Neural progenitor cell (in vitro differentiated cells): Measurements from ENCODE around the gene S100A14. TPM values are rescaled to one million over a fixed set of nuclear protein-coding genes. Genes with fewer than 3 reads are reported as not detected.

ENCODE experiments used
- DNase-seq: peaks from one replicate; pipeline ENCODE4 v3.0.0-alpha.2; 2016; ENCODE audit warnings: low spot score
- H2AFZ ChIP-seq: fragments of 200-600 bp; sonication (generic); replicated peaks from 2 replicates; pipeline ENCODE4 v1.6.1; 2016; ENCODE audit warnings: antibody characterized with exemption
- H3F3A ChIP-seq: fragments of 200-600 bp; sonication (generic); 2 replicates; pipeline ENCODE4 v1.6.1; 2016; ENCODE audit warnings: antibody characterized with exemption, low read depth
- H3K27ac ChIP-seq: fragments of 200-600 bp; sonication (generic); 2 replicates; pipeline ENCODE4 v1.5.1; 2016; ENCODE audit warnings: mild to moderate bottlenecking
- H3K27me3 ChIP-seq: fragments of 200-600 bp; sonication (generic); 2 replicates; pipeline ENCODE4 v1.6.1; 2016; ENCODE audit warnings: mild to moderate bottlenecking, moderate library complexity
- H3K36me3 ChIP-seq: fragments of 200-600 bp; sonication (generic); 2 replicates; pipeline ENCODE4 v1.5.1; 2016
- H3K4me1 ChIP-seq: fragments of 200-600 bp; sonication (generic); 2 replicates; pipeline ENCODE4 v1.6.1; 2016; ENCODE audit warnings: mixed run types
- H3K4me2 ChIP-seq: fragments of 200-600 bp; sonication (generic); 2 replicates; pipeline ENCODE4 v1.6.1; 2016
- H3K4me3 ChIP-seq: fragments of 200-600 bp; sonication (generic); 2 replicates; pipeline ENCODE4 v1.5.1; 2016
- H3K79me2 ChIP-seq: fragments of 200-600 bp; sonication (generic); 2 replicates; pipeline ENCODE4 v1.6.1; 2016; ENCODE audit warnings: low read depth
- H3K9ac ChIP-seq: fragments of 200-600 bp; sonication (generic); 2 replicates; pipeline ENCODE4 v1.6.1; 2016
- H3K9me3 ChIP-seq: fragments of 200-600 bp; sonication (generic); 2 replicates; pipeline ENCODE4 v1.5.1; 2016; ENCODE audit warnings: low read depth
- H4K20me1 ChIP-seq: fragments of 200-600 bp; sonication (generic); 2 replicates; pipeline ENCODE4 v1.6.1; 2016; ENCODE audit warnings: low read depth
- H3K27ac Mint-ChIP-seq: 3 replicates; pipeline ENCODE4 v1.8.0; 2021; ENCODE audit warnings: mixed read lengths
- H3K27me3 Mint-ChIP-seq: 2 replicates; pipeline ENCODE4 v1.8.0; 2022; ENCODE audit warnings: low read depth, mild to moderate bottlenecking, inconsistent platforms, moderate library complexity, mixed read lengths; ENCODE audit not compliant: insufficient read depth
- H3K36me3 Mint-ChIP-seq: 3 replicates; pipeline ENCODE4 v1.8.0; 2021; ENCODE audit warnings: mixed read lengths
- H3K4me1 Mint-ChIP-seq: 3 replicates; pipeline ENCODE4 v1.8.0; 2021; ENCODE audit warnings: mixed read lengths
- H3K4me3 Mint-ChIP-seq: 3 replicates; pipeline ENCODE4 v1.8.0; 2021; ENCODE audit warnings: mild to moderate bottlenecking, moderate library complexity, mixed read lengths
- H3K9me3 Mint-ChIP-seq: 3 replicates; pipeline ENCODE4 v1.8.0; 2020; ENCODE audit warnings: mixed read lengths
- CTCF ChIP-seq: fragments of 200-600 bp; sonication (generic); IDR thresholded peaks from 2 replicates; pipeline ENCODE4 v1.5.1; 2017; ENCODE audit warnings: antibody characterized with exemption, mild to moderate bottlenecking
- EZH2 ChIP-seq: fragments of 200-600 bp; sonication (generic); IDR thresholded peaks from 2 replicates; pipeline ENCODE4 v1.6.1; 2017; ENCODE audit warnings: antibody characterized with exemption, mild to moderate bottlenecking, moderate library complexity
- EZH2phosphoT487 ChIP-seq: fragments of 200-600 bp; sonication (generic); IDR thresholded peaks from 2 replicates; pipeline ENCODE4 v1.6.1; 2017; ENCODE audit warnings: antibody characterized with exemption
- total RNA-seq: library from RNA; depleted of rRNA; stranded (reverse); fragments of >200 nt; gene quantifications from 2 replicates; pipeline ENCODE4 v1.2.3, GENCODE V29; 2015; ENCODE audit warnings: low replicate concordance

The S100A14 gene
- total RNA-seq, 1 donor from 2014 or later = not detected

- no peak overlapping the region for H3K4me3 Mint-ChIP-seq
- Histone ChIP-seq H3K36me3 (no peaks in the 10 kb centered on the region), H3K9me3 (no peaks in the 10 kb centered on the region), H3F3A (peaks cover 8% of the 10 kb centered on the region), H2AFZ (no peak overlapping the region), H4K20me1 (no peaks in the 10 kb centered on the region), H3K4me1 (no peaks in the 10 kb centered on the region), H3K4me3 (no peak overlapping the region), H3K9ac (no peak overlapping the region), H3K27me3 (no peaks in the 10 kb centered on the region), H3K4me2 (no peak overlapping the region), H3K79me2 (no peaks in the 10 kb centered on the region), H3K27ac (no peak overlapping the region)
- no peak overlapping the region for H3K27ac Mint-ChIP-seq
- peaks cover 2% of the 10 kb centered on the region for H3K9me3 Mint-ChIP-seq
- DNase-seq = no peak
- peaks cover 13% of the 10 kb centered on the region for H3K27me3 Mint-ChIP-seq
- TF ChIP-seq CTCF (no peak), EZH2phosphoT487 (no peak), EZH2 (no peak)
- H3K36me3 Mint-ChIP-seq = peaks cover 7% of the 10 kb centered on the region
- peaks cover 2% of the 10 kb centered on the region for H3K4me1 Mint-ChIP-seq
Observed at GRCh38 chr1:153651771-153652170, 35.6 kb upstream of the S100A14 start.

GRCh38 chr1:153649863-153650235 lies 33.7 kb upstream of the S100A14 start:
- Histone ChIP-seq H4K20me1 (no peaks in the 10 kb centered on the region), H3K36me3 (no peaks in the 10 kb centered on the region), H3K4me1 (no peaks in the 10 kb centered on the region), H3K4me3 (no peak overlapping the region), H3K27ac (no peak overlapping the region), H3K9me3 (no peaks in the 10 kb centered on the region), H3F3A (peaks cover 26% of the 10 kb centered on the region), H2AFZ (no peak overlapping the region), H3K27me3 (no peaks in the 10 kb centered on the region), H3K79me2 (no peaks in the 10 kb centered on the region), H3K9ac (no peak overlapping the region), H3K4me2 (no peak overlapping the region)
- no peak for DNase-seq
- no peak overlapping the region for H3K27ac Mint-ChIP-seq
- H3K4me3 Mint-ChIP-seq = peak overlapping the region; percentile 41
- H3K27me3 Mint-ChIP-seq = peaks cover 15% of the 10 kb centered on the region
- no peaks in the 10 kb centered on the region for H3K4me1 Mint-ChIP-seq
- peaks cover 2% of the 10 kb centered on the region for H3K9me3 Mint-ChIP-seq
- TF ChIP-seq EZH2 = no peak
- no peak for TF ChIP-seq CTCF
- no peak for TF ChIP-seq EZH2phosphoT487
- peaks cover 17% of the 10 kb centered on the region for H3K36me3 Mint-ChIP-seq

GRCh38 chr1:153649137-153649862 lies 33.2 kb upstream of the S100A14 start:
- no peak overlapping the region for H3K4me3 Mint-ChIP-seq
- peaks cover 15% of the 10 kb centered on the region for H3K27me3 Mint-ChIP-seq
- H3K9me3 ChIP-seq = no peaks in the 10 kb centered on the region
- H4K20me1 ChIP-seq = peaks cover 1% of the 10 kb centered on the region
- H3F3A ChIP-seq = peaks cover 32% of the 10 kb centered on the region
- peak overlapping the region; percentile 58 for H3K27ac Mint-ChIP-seq
- H3K4me1 Mint-ChIP-seq = no peaks in the 10 kb centered on the region
- peaks cover 2% of the 10 kb centered on the region for H3K9me3 Mint-ChIP-seq
- H3K4me2 ChIP-seq = no peak overlapping the region
- H2AFZ ChIP-seq = no peak overlapping the region
- H3K36me3 Mint-ChIP-seq = peaks cover 20% of the 10 kb centered on the region
- H3K4me1 ChIP-seq = no peaks in the 10 kb centered on the region
- no peak overlapping the region for H3K4me3 ChIP-seq
- no peaks in the 10 kb centered on the region for H3K27me3 ChIP-seq
- no peaks in the 10 kb centered on the region for H3K79me2 ChIP-seq
- no peak for DNase-seq
- H3K36me3 ChIP-seq = peaks cover 4% of the 10 kb centered on the region
- no peak overlapping the region for H3K9ac ChIP-seq
- TF ChIP-seq CTCF = no peak
- TF ChIP-seq EZH2phosphoT487 = no peak
- H3K27ac ChIP-seq = no peak overlapping the region
